ENCODE measurements around the gene LY86.
A peak's percentile ranks its signal among the peaks of the same experiment; 100 is the strongest.

Gene LY86

GRCh38 chr6:6570929-6571671 lies 17.4 kb upstream of the LY86 start:
- no peak for DNase-seq

GRCh38 chr6:6575143-6575542 lies 13.4 kb upstream of the LY86 start:
- no peak for DNase-seq

GRCh38 chr6:6577735-6578134 lies 10.8 kb upstream of the LY86 start:
- DNase-seq, result no peak

GRCh38 chr6:6579281-6579680 lies 9.2 kb upstream of the LY86 start:
- no peak for DNase-seq

- no peak for DNase-seq
These were observed 8.2 kb upstream of the LY86 start for GRCh38 chr6:6580225-6580856.

- DNase-seq, result no peak
These were observed 7.5 kb upstream of the LY86 start for GRCh38 chr6:6581054-6581453.

- no peak for DNase-seq
These were observed 6.4 kb upstream of the LY86 start for GRCh38 chr6:6582131-6582530.

GRCh38 chr6:6583836-6584235 lies 4.7 kb upstream of the LY86 start:
- peak in 1 of 2 donors; percentile 35 for DNase-seq

- DNase-seq, result peak in 1 of 2 donors; percentile 55
These were observed 4.1 kb upstream of the LY86 start for GRCh38 chr6:6584310-6585002.

- no peak for DNase-seq
These were observed 3.6 kb upstream of the LY86 start for GRCh38 chr6:6585003-6585311.

- no peak for DNase-seq
These were observed 2.4 kb upstream of the LY86 start for GRCh38 chr6:6586167-6586566.

- peak in 1 of 2 donors; percentile 27 for DNase-seq
These were observed 1.6 kb upstream of the LY86 start for GRCh38 chr6:6586671-6587526.

GRCh38 chr6:6587696-6588063 lies 840 bp upstream of the LY86 start:
- DNase-seq, result no peak

GRCh38 chr6:6588924-6589709 lies 597 bp downstream of the LY86 start:
- no peak for DNase-seq

GRCh38 chr6:6590530-6590929 lies 2.0 kb downstream of the LY86 start:
- DNase-seq, result no peak

- DNase-seq, result peak; percentile 62 to 95
These were observed 3.4 kb downstream of the LY86 start for GRCh38 chr6:6591778-6592465.

- no peak for DNase-seq
These were observed 4.4 kb downstream of the LY86 start for GRCh38 chr6:6592826-6593475.

GRCh38 chr6:6593867-6594468 lies 5.4 kb downstream of the LY86 start:
- no peak for DNase-seq

- no peak for DNase-seq
These were observed 6.5 kb downstream of the LY86 start for GRCh38 chr6:6595025-6595424.

GRCh38 chr6:6595952-6596351 lies 7.4 kb downstream of the LY86 start:
- DNase-seq, result no peak
